PFSK-1 (cell line): ENCODE results near the gene C17orf114.

Experiments used
- FOXP2 ChIP-seq: optimal IDR thresholded peaks from 2 replicates; pipeline ENCODE3; 2011; ENCODE audit warnings: borderline replicate concordance, control low read depth, inconsistent platforms; ENCODE audit not compliant: insufficient read depth; ENCODE audit errors: extremely low read length, extremely low read depth
- POLR2AphosphoS5 ChIP-seq: IDR thresholded peaks from 2 replicates; pipeline ENCODE4 v1.6.1; 2012; ENCODE audit warnings: low read depth, mild to moderate bottlenecking, control low read depth, low read length, moderate library complexity
- REST ChIP-seq, 2 experiments: IDR thresholded peaks; 2 replicates each; pipeline versions ENCODE4 v1.6.1 to v1.8.0; 2011 to 2012; ENCODE audit warnings: low read depth in 2 of 2, low read length in 2 of 2, control low read depth in 1 of 2, inconsistent platforms in 1 of 2, mild to moderate bottlenecking in 1 of 2, moderate library complexity in 1 of 2; ENCODE audit not compliant: insufficient read depth in 1 of 2
- SIN3A ChIP-seq: IDR thresholded peaks from 2 replicates; pipeline ENCODE4 v1.6.1; 2012; ENCODE audit warnings: mild to moderate bottlenecking, low read length, moderate library complexity, borderline replicate concordance; ENCODE audit not compliant: insufficient read depth
- TAF1 ChIP-seq: IDR thresholded peaks from 2 replicates; pipeline ENCODE4 v1.6.1; 2012; ENCODE audit warnings: low read length, control low read depth, borderline replicate concordance; ENCODE audit not compliant: insufficient read depth

The C17orf114 gene

GRCh38 chr17:4838309-4838785, 36.2 kb upstream of the C17orf114 start:
- TF ChIP-seq POLR2AphosphoS5: no peak
- no peak for TF ChIP-seq SIN3A
- TF ChIP-seq REST (IDR thresholded peaks at IDR 0.05; ENCODE audit: insufficient read depth in 1 of 2, low read depth in 2 of 2, low read length in 2 of 2): no peak
- TF ChIP-seq TAF1: no peak
- TF ChIP-seq FOXP2: no peak

GRCh38 chr17:4837471-4838308, 35.6 kb upstream of the C17orf114 start:
- TF ChIP-seq TAF1 (no peak), FOXP2 (no peak), SIN3A (no peak), REST (IDR thresholded peaks at IDR 0.05; ENCODE audit: insufficient read depth in 1 of 2, low read depth in 2 of 2, low read length in 2 of 2) (no peak), POLR2AphosphoS5 (no peak)

- TF ChIP-seq REST (IDR thresholded peaks at IDR 0.05; ENCODE audit: insufficient read depth in 1 of 2, low read depth in 2 of 2, low read length in 2 of 2) (no peak), TAF1 (no peak), FOXP2 (no peak), POLR2AphosphoS5 (no peak), SIN3A (no peak)
Observed at GRCh38 chr17:4836221-4836620, 34.1 kb upstream of the C17orf114 start.

GRCh38 chr17:4834681-4835020, 32.5 kb upstream of the C17orf114 start:
- TF ChIP-seq SIN3A: no peak

GRCh38 chr17:4833941-4834680, 32.0 kb upstream of the C17orf114 start:
- peak; percentile 86; the same call in 1 of the 2 replicates for TF ChIP-seq SIN3A
- TF ChIP-seq FOXP2: peak; percentile 90
- TF ChIP-seq TAF1: no peak
- no peak for TF ChIP-seq POLR2AphosphoS5
- TF ChIP-seq REST (IDR thresholded peaks at IDR 0.05; ENCODE audit: insufficient read depth in 1 of 2, low read depth in 2 of 2, low read length in 2 of 2): no peak
